ENCODE data around the gene PAPPA. TPM values are rescaled to one million over a fixed set of nuclear protein-coding genes. Genes with fewer than 3 reads are reported as not detected.

PAPPA gene
- total RNA-seq, 1 experiment from 2014 or later = 0.17 TPM

GRCh38 chr9:116309900-116310611 is 156.5 kb downstream of the PAPPA start:
- Histone ChIP-seq H4K8ac (replicated peaks; ENCODE audit: insufficient read length, low read depth, low read length) (no peak overlapping the region), H2BK5ac (ENCODE audit: insufficient read length, low read length) (no peak overlapping the region), H3K79me2 (ENCODE audit: insufficient read depth, low read length) (no peaks in the 10 kb centered on the region), H3K27me3 (ENCODE audit: insufficient read depth, low read length) (no peaks in the 10 kb centered on the region), H3K14ac (ENCODE audit: insufficient read depth, low read length) (no peak overlapping the region), H3K18ac (ENCODE audit: insufficient read length, low read depth, low read length) (no peak overlapping the region), H2AK5ac (ENCODE audit: insufficient read length, low read length) (no peak overlapping the region), H2BK120ac (ENCODE audit: low read depth, low read length, poor library complexity, severe bottlenecking) (no peak overlapping the region), H4K20me1 (ENCODE audit: control insufficient read depth, insufficient read depth, insufficient read length) (no peaks in the 10 kb centered on the region), H2BK15ac (ENCODE audit: low read depth, low read length) (no peak overlapping the region), H3K9me3 (ENCODE audit: control insufficient read depth, low read depth, low read length) (no peaks in the 10 kb centered on the region), H3T11ph (ENCODE audit: low read length) (no peak overlapping the region), H3K4ac (ENCODE audit: low read depth, low read length) (no peak overlapping the region), H3K4me2 (ENCODE audit: insufficient read depth, insufficient read length, low read length) (no peak overlapping the region), H3K56ac (ENCODE audit: insufficient read length, low read depth, low read length) (no peak overlapping the region), H4K5ac (ENCODE audit: insufficient read length, low read depth, low read length) (no peak overlapping the region), H3K79me1 (ENCODE audit: insufficient read depth, low read depth, low read length, poor library complexity, severe bottlenecking) (no peaks in the 10 kb centered on the region), H2BK20ac (ENCODE audit: low read depth, low read length, poor library complexity, severe bottlenecking) (no peak overlapping the region), H3K4me1 (ENCODE audit: insufficient read depth, low read length) (peaks cover 3% of the 10 kb centered on the region), H3K27ac (ENCODE audit: insufficient read length, low read depth, low read length) (no peak overlapping the region), H4K91ac (ENCODE audit: insufficient read length, low read depth, low read length) (no peak overlapping the region), H2BK12ac (ENCODE audit: insufficient read length, low read depth, low read length) (no peak overlapping the region), H3K9ac (ENCODE audit: extremely low read depth, insufficient read length, low read length) (no peak overlapping the region), H2AFZ (ENCODE audit: low read length) (no peak overlapping the region), H3K23ac (ENCODE audit: insufficient read length, low read depth, low read length) (no peak overlapping the region), H3K23me2 (ENCODE audit: insufficient read length, low read depth, low read length, poor library complexity, severe bottlenecking) (no peaks in the 10 kb centered on the region)
- no peak overlapping the region for H3K27ac Mint-ChIP-seq
- H3K4me3 Mint-ChIP-seq = no peak overlapping the region
- no peaks in the 10 kb centered on the region for H3K9me3 Mint-ChIP-seq
- WGBS (ENCODE audit: extremely low coverage, insufficient read length, low lambda C conversion rate) = no CpG with 5 or more reads among the region's 3 CpGs
- no peaks in the 10 kb centered on the region for H3K36me3 Mint-ChIP-seq (ENCODE audit: insufficient read depth in 1 of 3, low read depth in 3 of 3)
- no peak for TF ChIP-seq CTCF (conservative IDR thresholded peaks at IDR 0.05)
- peaks cover 11% of the 10 kb centered on the region in 2 experiments for H3K4me1 Mint-ChIP-seq
- DNase-seq = no peak
- H3K27me3 Mint-ChIP-seq (ENCODE audit: low read depth) = peaks cover 20% of the 10 kb centered on the region

All from H9 (cell line).